HG03558 (cell line): ENCODE measurements around the gene SHC4.
"Not testable (repeated sequence)": the region's sequence is repeated elsewhere in the genome, so short reads cannot be mapped to it uniquely, and the experiment has no call there.

Experiments
- ATAC-seq: cut with Tn5 transposase; IDR thresholded peaks from one replicate; pipeline ENCODE4 v1.9.1; 2021; ENCODE audit warnings: moderate number of reproducible peaks; ENCODE audit not compliant: unreplicated experiment; ENCODE audit errors: extremely low read depth

SHC4 gene

GRCh38 chr15:48963524-48964113 lies at the start of gene SHC4:
SHC4 (minus strand) TSS chr15:48963919; CDS start chr15:48963015, 904 bp downstream.
- no peak for ATAC-seq

GRCh38 chr15:48999314-48999713 lies 35.6 kb upstream of the SHC4 start:
- no peak for ATAC-seq

GRCh38 chr15:48996276-48996675 lies 32.6 kb upstream of the SHC4 start:
- ATAC-seq, result no peak

DNA sequence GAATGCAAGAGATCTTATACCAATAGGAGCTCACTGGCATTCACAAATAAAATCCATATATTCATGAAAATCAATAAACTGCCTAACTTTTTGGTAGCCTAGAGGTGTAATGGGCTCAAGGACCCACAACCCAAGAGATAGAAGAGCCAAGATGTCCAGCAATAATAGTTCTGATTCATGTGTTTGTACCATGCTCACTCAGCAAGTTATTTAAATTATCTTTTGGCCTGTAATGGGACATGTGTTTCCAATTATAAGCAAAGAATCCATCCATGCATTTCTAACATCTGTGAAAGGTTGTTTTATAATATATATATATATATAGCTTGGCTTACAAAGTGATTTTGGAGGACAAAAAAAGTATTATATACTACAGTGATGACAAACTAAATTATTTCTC lies 29.7 kb upstream of the SHC4 start:
- ATAC-seq, result no peak

- no peak for ATAC-seq
These were observed 28.8 kb upstream of the SHC4 start for GRCh38 chr15:48992545-48992944.

- ATAC-seq, result no peak
These were observed 28.4 kb upstream of the SHC4 start for GRCh38 chr15:48992096-48992495.

DNA sequence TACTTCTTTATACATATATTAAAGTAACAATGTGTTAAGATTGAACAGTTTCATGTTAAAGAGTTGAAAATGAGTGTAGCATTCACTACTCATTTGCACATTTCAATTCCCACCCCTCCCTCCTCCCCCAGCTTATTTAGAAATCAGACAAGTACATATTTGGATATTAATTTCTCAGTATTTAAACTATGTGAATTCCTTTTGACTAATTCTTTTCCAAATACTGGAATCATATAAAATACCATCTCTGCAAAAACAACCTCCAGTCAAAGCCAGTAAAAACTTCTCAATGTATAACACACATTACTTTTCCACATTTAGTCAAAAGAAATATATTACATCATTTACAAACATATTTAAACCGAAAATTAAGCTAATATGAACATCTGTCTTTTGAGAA lies 25.5 kb upstream of the SHC4 start:
- ATAC-seq, result no peak

DNA sequence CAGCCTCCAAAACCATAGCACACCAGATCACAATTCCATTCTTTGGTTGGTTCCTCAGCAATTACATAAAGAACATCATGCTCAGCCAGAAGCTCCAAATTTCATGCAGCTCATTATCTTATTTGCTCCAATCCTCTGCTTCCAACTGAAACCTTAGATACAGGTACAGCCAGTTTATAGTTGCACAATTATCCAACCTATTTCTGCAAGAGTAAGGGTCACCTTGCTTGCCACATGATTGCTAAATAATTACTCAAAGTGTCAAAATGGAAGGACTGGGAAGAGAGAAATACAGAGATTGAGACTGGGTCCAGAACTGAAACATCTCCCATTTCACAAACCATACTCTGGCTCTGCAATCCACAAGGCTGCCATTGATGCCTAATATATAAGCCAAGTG lies 23.4 kb upstream of the SHC4 start:
- no peak for ATAC-seq

DNA sequence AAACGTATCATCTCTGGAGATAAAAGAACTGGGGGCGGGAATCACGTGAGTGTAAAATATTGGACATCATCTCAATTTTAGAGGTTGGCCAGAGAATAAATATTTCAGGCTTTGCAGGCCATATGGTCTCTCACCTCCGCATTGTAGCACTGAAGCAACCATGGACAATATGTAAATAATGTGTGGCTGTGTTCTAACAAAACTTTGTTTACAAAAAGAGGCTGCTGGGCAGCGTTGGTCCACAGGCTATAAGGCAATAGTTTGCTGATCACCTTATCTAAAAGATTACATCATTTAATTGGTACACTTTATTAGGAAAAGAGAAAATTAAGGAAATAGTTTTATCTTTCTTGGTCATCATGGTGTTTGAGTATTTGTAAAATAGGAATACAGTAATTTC lies 22.5 kb upstream of the SHC4 start:
- no peak for ATAC-seq

DNA sequence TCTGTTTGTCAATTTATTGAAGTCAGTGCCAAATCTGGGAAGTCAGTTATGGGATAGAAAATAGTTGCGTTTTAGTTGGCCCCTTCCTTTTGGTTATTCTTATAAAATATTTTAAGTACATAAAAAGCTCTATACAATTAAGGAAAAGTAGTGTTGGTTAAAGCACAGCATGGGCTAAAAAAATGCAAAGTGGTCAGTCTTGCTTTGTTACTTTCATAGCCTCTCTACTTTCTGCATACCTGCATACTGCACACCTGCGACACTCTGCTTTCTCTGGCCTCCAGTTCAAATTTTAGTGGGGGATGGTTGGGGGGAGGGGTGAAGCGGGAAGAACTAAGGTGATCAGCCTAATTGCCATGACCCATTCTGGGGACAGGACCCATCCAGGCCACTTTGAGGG lies 21.8 kb upstream of the SHC4 start:
- no peak for ATAC-seq

- no peak for ATAC-seq
These were observed 21.2 kb upstream of the SHC4 start for GRCh38 chr15:48984811-48985352.

- no peak for ATAC-seq
These were observed 20.4 kb upstream of the SHC4 start for GRCh38 chr15:48984021-48984710.

- no peak for ATAC-seq
These were observed 19.6 kb upstream of the SHC4 start for GRCh38 chr15:48983300-48983699.

- ATAC-seq, result no peak
These were observed 18.2 kb upstream of the SHC4 start for GRCh38 chr15:48981941-48982340.

GRCh38 chr15:48978638-48979037 lies 14.9 kb upstream of the SHC4 start:
- no peak for ATAC-seq

DNA sequence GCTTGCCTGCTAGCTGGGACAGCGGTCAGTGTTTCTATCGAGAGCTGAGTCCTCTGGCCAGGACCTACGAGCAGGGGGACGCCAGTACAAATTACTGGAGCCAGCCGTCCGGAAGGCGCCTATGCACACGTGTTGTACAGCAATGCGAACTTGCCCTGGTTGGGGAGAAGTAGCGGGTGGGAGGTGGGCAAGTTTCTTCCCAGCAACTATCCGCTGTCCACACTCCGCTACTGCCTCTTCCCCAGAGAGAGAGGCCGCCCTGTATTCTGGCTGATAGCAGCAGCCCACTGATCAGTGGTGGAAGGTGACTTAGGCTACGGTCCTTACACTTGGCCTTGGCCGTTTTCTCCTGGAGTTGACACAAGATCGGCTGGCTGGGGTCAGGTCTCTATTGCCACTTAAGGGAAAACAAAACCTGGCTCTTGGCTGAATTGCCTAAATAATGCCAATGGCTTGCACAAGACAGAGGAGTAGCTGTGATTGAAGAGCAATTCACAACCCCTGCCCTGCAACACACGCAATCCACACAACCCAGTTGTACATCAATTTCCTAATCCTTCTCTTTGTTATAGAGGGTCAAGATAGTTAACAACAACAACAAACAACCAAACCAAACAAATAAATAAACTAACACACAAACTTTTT lies 12.8 kb upstream of the SHC4 start:
- ATAC-seq, result no peak

- ATAC-seq, result peak; percentile 74
These were observed 12.0 kb upstream of the SHC4 start for GRCh38 chr15:48975472-48976419.

DNA sequence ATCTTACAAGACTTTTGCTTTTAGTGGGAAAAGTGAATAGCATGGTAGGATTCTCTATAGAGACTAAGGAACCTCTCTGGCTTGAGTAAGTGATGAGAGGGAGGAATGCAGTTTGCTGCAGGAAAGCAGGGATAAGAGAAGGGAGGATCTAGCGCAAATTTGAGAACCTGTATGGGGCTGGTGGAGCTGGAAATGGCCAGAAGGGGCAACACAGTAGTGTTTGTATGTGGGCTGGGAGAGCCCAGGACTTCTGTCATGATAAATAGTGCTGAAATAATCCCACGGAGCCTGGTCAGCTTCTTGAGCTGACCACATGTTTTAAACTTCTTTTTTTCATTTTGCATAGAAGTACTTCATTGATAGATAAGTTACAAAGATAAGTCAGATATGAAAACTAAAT lies 11.2 kb upstream of the SHC4 start:
- no peak for ATAC-seq

DNA sequence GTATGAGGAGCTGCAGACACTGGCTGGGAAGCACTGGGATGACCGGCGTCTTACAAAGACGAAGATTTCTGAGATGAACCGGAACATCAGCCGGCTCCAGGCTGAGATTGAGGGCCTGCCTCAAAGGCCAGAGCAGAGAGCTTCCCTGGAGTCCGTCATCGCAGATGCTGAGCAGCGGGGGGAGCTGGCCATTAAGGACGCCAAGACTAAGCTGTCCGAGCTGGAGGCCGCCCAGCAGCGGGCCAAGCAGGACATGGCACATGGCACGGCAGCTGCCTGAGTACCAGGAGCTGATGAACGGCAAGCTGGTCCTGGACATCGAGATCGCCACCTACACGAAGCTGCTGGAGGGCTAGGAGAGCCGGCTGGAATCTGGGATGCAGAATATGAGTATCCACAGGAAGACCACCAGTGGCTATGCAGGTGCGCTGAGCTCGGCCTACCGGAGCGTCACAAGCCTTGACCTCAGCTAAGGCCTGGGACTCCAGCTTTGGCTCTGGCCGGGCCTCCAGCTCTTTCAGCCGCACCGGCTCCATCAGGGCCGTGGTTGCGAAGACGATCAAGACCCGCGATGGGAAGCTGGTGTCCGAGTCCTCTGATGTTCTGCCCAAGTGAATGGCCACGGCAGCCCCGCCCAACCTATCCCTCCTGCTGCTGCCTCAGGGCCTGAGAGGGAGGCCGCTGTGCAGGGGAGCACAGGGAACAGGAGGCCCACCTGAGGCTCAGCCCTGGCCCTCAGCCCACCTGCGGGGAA lies 9.2 kb upstream of the SHC4 start:
- ATAC-seq, result no peak

DNA sequence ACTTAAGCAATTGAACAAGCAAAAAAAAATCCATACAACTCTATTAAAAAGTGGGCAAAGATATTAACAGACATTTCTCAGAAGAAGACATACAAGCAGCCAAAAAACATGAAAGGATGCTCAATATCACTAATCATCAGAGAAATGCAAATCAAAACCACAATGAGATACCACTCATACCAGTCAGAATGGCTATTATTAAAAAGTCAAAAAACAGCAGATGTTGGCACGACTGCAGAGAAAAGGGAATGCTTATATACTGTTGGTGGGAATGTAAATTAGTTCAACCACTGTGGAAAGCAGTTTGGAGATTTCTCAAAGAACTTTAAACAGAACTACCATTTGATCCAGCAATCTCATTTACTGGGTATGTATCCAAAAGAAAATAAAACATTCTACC lies 7.2 kb upstream of the SHC4 start:
- ATAC-seq, result not testable (repeated sequence)
